Activated naive CD8-positive, alpha-beta T cell treated with anti-CD3 and anti-CD28 coated beads, Interleukin-2, amount 50 U/mL, for 24 hours (primary cell): ENCODE results near the gene GSX2.

Source experiments
- ATAC-seq: fragments of 150-1000 bp; cut with Tn5 transposase; one replicate; pipeline ENCODE4 v1.10.0; 2021
- DNase-seq: peaks from one replicate; pipeline ENCODE4 v3.0.0; 2021
- H3K27ac Mint-ChIP-seq: one replicate; pipeline ENCODE4 v1.8.0; 2021; ENCODE audit warnings: mild to moderate bottlenecking, mixed read lengths
- H3K27me3 Mint-ChIP-seq: one replicate; pipeline ENCODE4 v1.8.0; 2021; ENCODE audit warnings: mixed read lengths
- H3K36me3 Mint-ChIP-seq: one replicate; pipeline ENCODE4 v1.8.0; 2021; ENCODE audit warnings: low read depth, mixed read lengths
- H3K4me1 Mint-ChIP-seq: one replicate; pipeline ENCODE4 v1.8.0; 2021; ENCODE audit warnings: mixed read lengths
- H3K4me3 Mint-ChIP-seq: one replicate; pipeline ENCODE4 v1.8.0; 2021; ENCODE audit warnings: mild to moderate bottlenecking, moderate library complexity, mixed read lengths
- H3K9me3 Mint-ChIP-seq: one replicate; pipeline ENCODE4 v1.8.0; 2021; ENCODE audit warnings: mixed read lengths

The GSX2 gene

GRCh38 chr4:54146139-54146538 is 46.2 kb downstream of the GSX2 start:
- H3K4me3 Mint-ChIP-seq, result no peak overlapping the region
- H3K36me3 Mint-ChIP-seq, result no peaks in the 10 kb centered on the region
- DNase-seq (no peak), ATAC-seq (no peak)
- H3K27ac Mint-ChIP-seq, result no peak overlapping the region
- peaks cover 7% of the 10 kb centered on the region for H3K27me3 Mint-ChIP-seq
- peaks cover 5% of the 10 kb centered on the region for H3K9me3 Mint-ChIP-seq
- H3K4me1 Mint-ChIP-seq, result peaks cover 8% of the 10 kb centered on the region

- H3K27ac Mint-ChIP-seq, result no peak overlapping the region
Observed at GRCh38 chr4:54149323-54149722, 49.4 kb downstream of the GSX2 start.

More at GRCh38 chr4:54149323-54149722, 49.4 kb downstream of the GSX2 start:
- Mint-ChIP-seq H3K27me3 (peaks cover 9% of the 10 kb centered on the region), H3K4me1 (peaks cover 8% of the 10 kb centered on the region), H3K4me3 (no peak overlapping the region), H3K9me3 (peaks cover 5% of the 10 kb centered on the region), H3K36me3 (no peaks in the 10 kb centered on the region)
- ATAC-seq (no peak), DNase-seq (no peak)
